Measurements from ENCODE around the gene SOS1. TPM values are rescaled to one million over a fixed set of nuclear protein-coding genes. Genes with fewer than 3 reads are reported as not detected.

SOS1 gene
- polyA plus RNA-seq, 1 of the 3 experiments (the other 2 are of a cell fraction): 12.8 TPM

GRCh38 chr2:38951766-38952165, 169.1 kb downstream of the SOS1 start:
- Histone ChIP-seq H3F3A (replicated peaks; ENCODE audit: insufficient read depth) (peaks cover 8% of the 10 kb centered on the region), H3K79me2 (ENCODE audit: insufficient read depth) (no peaks in the 10 kb centered on the region), H4K20me1 (ENCODE audit: insufficient read depth) (no peaks in the 10 kb centered on the region), H3K27me3 (ENCODE audit: insufficient read depth) (no peaks in the 10 kb centered on the region), H2AFZ (ENCODE audit: low read depth) (no peak overlapping the region), H3K9ac (no peak overlapping the region), H3K4me2 (no peak overlapping the region), H3K27ac (ENCODE audit: low read depth in 2 of 2, low read length in 1 of 2) (no peak overlapping the region), H3K4me3 (ENCODE audit: low read depth in 2 of 2, low read length in 1 of 2) (no peak overlapping the region), H3K9me2 (no peaks in the 10 kb centered on the region), H3K9me3 (no peaks in the 10 kb centered on the region), H3K36me3 (replicated peaks in 1 of 2; ENCODE audit: control insufficient read depth in 1 of 2, insufficient read depth in 2 of 2, low read length in 1 of 2) (no peaks in the 10 kb centered on the region), H3K4me1 (ENCODE audit: control insufficient read depth in 1 of 2, insufficient read depth in 2 of 2, low read depth in 1 of 2, low read length in 1 of 2) (no peaks in the 10 kb centered on the region)
- TF ChIP-seq POLR2AphosphoS5 (IDR thresholded peaks at IDR 0.05; ENCODE audit: low read depth, low read length) (no peak), CTCF (IDR thresholded peaks at IDR 0.05) (no peak), RCOR1 (IDR thresholded peaks at IDR 0.05; ENCODE audit: low read length) (no peak), CHD2 (IDR thresholded peaks at IDR 0.05; ENCODE audit: low read length, partially characterized antibody) (no peak), TEAD4 (IDR thresholded peaks at IDR 0.05; ENCODE audit: borderline replicate concordance, insufficient read depth) (no peak), TAF1 (IDR thresholded peaks at IDR 0.05; ENCODE audit: borderline replicate concordance, low read depth, low read length) (no peak), EP300 (IDR thresholded peaks at IDR 0.05; ENCODE audit: borderline replicate concordance in 1 of 2, low read depth in 1 of 2, low read length in 1 of 2) (no peak), RXRA (IDR thresholded peaks at IDR 0.05; ENCODE audit: borderline replicate concordance, low read depth) (no peak)
- ChIA-PET CTCF (interaction anchor here (11.4 kb wide), 1 partner anchor 277 kb away, joined by 191 read pairs; no protein-coding TSS in a partner anchor), POLR2A (no interaction called here)
- no peak for DNase-seq

GRCh38 chr2:38948995-38949394, 171.9 kb downstream of the SOS1 start:
- no peak for DNase-seq
- no peak overlapping the region for H3K4me3 ChIP-seq (ENCODE audit: low read depth in 2 of 2, low read length in 1 of 2)
- CTCF ChIA-PET: interaction anchor here (0.9 to 11.4 kb wide), 9 partner anchors 10 to 295 kb away, joined by 3 to 191 read pairs (median 11); partner anchors contain the start of gene CDKL4
- 50% methylated on average over 4 of the region's 4 CpGs for WGBS (ENCODE audit: low lambda C conversion rate)
- no peaks in the 10 kb centered on the region for H3K9me2 ChIP-seq
- TF ChIP-seq FOSL2 (IDR thresholded peaks at IDR 0.05; ENCODE audit: borderline replicate concordance, low read depth): no peak
- TF ChIP-seq USF2 (IDR thresholded peaks at IDR 0.05; ENCODE audit: borderline replicate concordance, low read depth, low read length): no peak
- no peak for TF ChIP-seq TAF1 (IDR thresholded peaks at IDR 0.05; ENCODE audit: borderline replicate concordance, low read depth, low read length)
- no peak for TF ChIP-seq FOXJ3 (CRISPR knock-in tag; IDR thresholded peaks at IDR 0.05)
- TF ChIP-seq MXI1 (IDR thresholded peaks at IDR 0.05; ENCODE audit: low read depth, low read length): no peak
- TF ChIP-seq TCF12 (IDR thresholded peaks at IDR 0.05): no peak
- no peak for TF ChIP-seq TEAD4 (IDR thresholded peaks at IDR 0.05; ENCODE audit: borderline replicate concordance, insufficient read depth)
- no peak for TF ChIP-seq IRF3 (IDR thresholded peaks at IDR 0.05; ENCODE audit: low read depth, low read length)
- no peak for TF ChIP-seq RFX5 (IDR thresholded peaks at IDR 0.05; ENCODE audit: low read length)
- TF ChIP-seq NFIC (IDR thresholded peaks at IDR 0.05; ENCODE audit: borderline replicate concordance): no peak
- TF ChIP-seq CTCF (IDR thresholded peaks at IDR 0.05): no peak
- TF ChIP-seq ZBTB33 (IDR thresholded peaks at IDR 0.05; ENCODE audit: borderline replicate concordance, low read depth): no peak
- TF ChIP-seq RAD21 (IDR thresholded peaks at IDR 0.05; ENCODE audit: low read length): no peak
- TF ChIP-seq MAX (IDR thresholded peaks at IDR 0.05; ENCODE audit: low read depth): no peak
- TF ChIP-seq RXRA (IDR thresholded peaks at IDR 0.05; ENCODE audit: borderline replicate concordance, low read depth): no peak
- no peaks in the 10 kb centered on the region for H3K27me3 ChIP-seq (ENCODE audit: insufficient read depth)
- H3K4me2 ChIP-seq: no peak overlapping the region
- H3K9me3 ChIP-seq: no peaks in the 10 kb centered on the region
- H3K27ac ChIP-seq (ENCODE audit: low read depth in 2 of 2, low read length in 1 of 2): no peak overlapping the region
- H3K79me2 ChIP-seq (ENCODE audit: insufficient read depth): no peaks in the 10 kb centered on the region
- no peaks in the 10 kb centered on the region for H4K20me1 ChIP-seq (ENCODE audit: insufficient read depth)
- no peaks in the 10 kb centered on the region for H3K36me3 ChIP-seq (replicated peaks in 1 of 2; ENCODE audit: control insufficient read depth in 1 of 2, insufficient read depth in 2 of 2, low read length in 1 of 2)
- H3K9ac ChIP-seq: no peak overlapping the region
- no peaks in the 10 kb centered on the region for H3K4me1 ChIP-seq (ENCODE audit: control insufficient read depth in 1 of 2, insufficient read depth in 2 of 2, low read depth in 1 of 2, low read length in 1 of 2)
- no peak overlapping the region for H2AFZ ChIP-seq (ENCODE audit: low read depth)
- POLR2A ChIA-PET: no interaction called here
- peaks cover 11% of the 10 kb centered on the region for H3F3A ChIP-seq (replicated peaks; ENCODE audit: insufficient read depth)
